Thymus (tissue), 11 donors: ENCODE data around the gene SLX9. TPM values are rescaled to one million over a fixed set of nuclear protein-coding genes. Genes with fewer than 3 reads are reported as not detected.

Experiments
- DNase-seq, 9 donors: peaks; one replicate each; pipeline ENCODE4 v3.0.0-alpha.2; 2013; ENCODE audit warnings: low spot score in 9 of 9, low read depth in 6 of 9, missing footprints in 1 of 9
- H3K27ac ChIP-seq, 2 donors: one replicate each; pipeline ENCODE4 v1.5.1; 2013; ENCODE audit warnings: control low read depth in 1 of 2, low read depth in 1 of 2, low read length in 1 of 2, mild to moderate bottlenecking in 1 of 2, moderate library complexity in 1 of 2
- H3K27me3 ChIP-seq, 2 donors: one replicate each; pipeline ENCODE4 v1.5.1; 2013; ENCODE audit warnings: low read length in 1 of 2; ENCODE audit not compliant: control insufficient read depth in 2 of 2, insufficient read depth in 1 of 2
- H3K36me3 ChIP-seq, 2 donors: one replicate each; pipeline ENCODE4 v1.5.1; 2013; ENCODE audit warnings: low read length in 1 of 2, mild to moderate bottlenecking in 1 of 2, moderate library complexity in 1 of 2; ENCODE audit not compliant: control insufficient read depth in 2 of 2, insufficient read depth in 2 of 2
- H3K4me1 ChIP-seq, 2 donors: one replicate each; pipeline ENCODE4 v1.5.1; 2013; ENCODE audit warnings: low read length in 2 of 2; ENCODE audit not compliant: control insufficient read depth in 2 of 2, insufficient read depth in 2 of 2
- H3K4me3 ChIP-seq, 2 donors: one replicate each; pipeline ENCODE4 v1.5.1; 2013; ENCODE audit warnings: low read length in 2 of 2, control low read depth in 1 of 2, mild to moderate bottlenecking in 1 of 2
- H3K9me3 ChIP-seq, 2 donors: one replicate each; pipeline ENCODE4 v1.5.1; 2013; ENCODE audit warnings: low read length in 1 of 2, mild to moderate bottlenecking in 1 of 2; ENCODE audit not compliant: control insufficient read depth in 2 of 2, insufficient read depth in 1 of 2
- WGBS: extraction: QIAGEN DNeasy Blood & Tissue Kit; methylation state at CpG from one replicate; pipeline ENCODE4 v1.1.7; 2013; 5-methylcytosine and 5-hydroxymethylcytosine counted together
- polyA plus RNA-seq: library from polyadenylated mRNA; stranded (reverse); fragments of 200-250 nt; gene quantifications from one replicate; pipeline ENCODE4 v1.2.3, GENCODE V29; 2013
- total RNA-seq: library from RNA; stranded (reverse); fragments of 120-200 nt; gene quantifications from one replicate; pipeline ENCODE4 v1.2.4, GENCODE V29; 2013
- donor health status: healthy.

Gene SLX9
- total and polyA plus RNA-seq, 2 donors = 28.4 to 29.0 TPM

DNA sequence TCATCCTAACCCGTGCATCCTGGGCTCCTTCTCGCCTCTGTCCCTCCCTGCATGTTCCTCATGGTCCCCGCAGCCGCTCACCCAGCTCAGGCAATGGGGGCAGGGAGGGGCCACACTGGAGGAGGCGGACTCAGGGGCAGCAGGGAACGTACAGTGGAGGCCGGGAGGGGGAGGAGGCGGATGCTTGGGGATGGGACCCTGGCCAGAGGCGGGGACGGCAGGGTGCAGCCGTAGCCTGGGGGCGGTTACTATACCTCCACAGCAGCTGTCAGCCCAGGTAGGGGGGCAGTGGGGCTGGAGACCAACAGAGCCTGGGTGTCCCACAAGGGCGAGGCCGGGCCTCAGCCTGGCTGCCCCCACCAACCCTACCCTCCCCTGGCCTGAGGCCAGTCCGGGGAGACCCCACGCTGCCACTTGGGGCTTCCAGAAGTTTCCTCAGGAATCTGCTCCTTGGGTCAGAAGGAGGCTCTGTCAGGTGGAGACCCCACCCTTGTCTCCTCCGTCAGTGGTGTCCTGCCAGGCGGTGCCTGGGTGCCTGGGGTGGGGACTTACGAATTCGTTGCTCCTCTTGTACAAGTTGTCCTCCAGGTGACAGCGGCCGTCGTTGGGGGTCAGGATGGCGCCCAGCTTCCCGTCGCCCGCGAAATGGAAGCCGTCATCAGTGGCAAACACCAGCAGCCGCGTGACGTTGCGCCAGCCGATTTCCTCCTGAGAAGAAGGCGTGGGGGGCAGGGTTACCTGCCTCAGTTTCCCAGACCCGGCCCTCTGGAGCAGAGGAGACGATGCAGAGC lies 39.9 kb upstream of the SLX9 start:
- peaks cover 0 to 2% of the 10 kb centered on the region in 2 donors for H3K9me3 ChIP-seq
- H3K4me1 ChIP-seq = no peaks in the 10 kb centered on the region
- 98% methylated on average over 37 of the region's 37 CpGs for WGBS

GRCh38 chr21:44900559-44901251 lies 39.1 kb upstream of the SLX9 start:
- Histone ChIP-seq H3K27ac (no peak overlapping the region), H3K36me3 (peaks cover 95 to 96% of the 10 kb centered on the region in 2 donors), H3K9me3 (peaks cover 0 to 2% of the 10 kb centered on the region in 2 donors), H3K27me3 (no peaks in the 10 kb centered on the region), H3K4me1 (no peaks in the 10 kb centered on the region), H3K4me3 (no peak overlapping the region)
- DNase-seq = no peak
- WGBS = 97% methylated on average over 28 of the region's 28 CpGs

More for the DNA sequence above, 39.9 kb upstream of the SLX9 start:
- DNase-seq = no peak
- Histone ChIP-seq H3K4me3 (no peak overlapping the region), H3K36me3 (peaks cover 88 to 90% of the 10 kb centered on the region in 2 donors), H3K27ac (no peak overlapping the region), H3K27me3 (no peaks in the 10 kb centered on the region)

GRCh38 chr21:44901391-44902074 lies 38.3 kb upstream of the SLX9 start:
- Histone ChIP-seq H3K27ac (no peak overlapping the region), H3K9me3 (no peaks in the 10 kb centered on the region), H3K27me3 (no peaks in the 10 kb centered on the region), H3K36me3 (peaks cover 94 to 95% of the 10 kb centered on the region in 2 donors), H3K4me1 (no peaks in the 10 kb centered on the region), H3K4me3 (no peak overlapping the region)
- DNase-seq = no peak
- WGBS = 96% methylated on average over 27 of the region's 27 CpGs

DNA sequence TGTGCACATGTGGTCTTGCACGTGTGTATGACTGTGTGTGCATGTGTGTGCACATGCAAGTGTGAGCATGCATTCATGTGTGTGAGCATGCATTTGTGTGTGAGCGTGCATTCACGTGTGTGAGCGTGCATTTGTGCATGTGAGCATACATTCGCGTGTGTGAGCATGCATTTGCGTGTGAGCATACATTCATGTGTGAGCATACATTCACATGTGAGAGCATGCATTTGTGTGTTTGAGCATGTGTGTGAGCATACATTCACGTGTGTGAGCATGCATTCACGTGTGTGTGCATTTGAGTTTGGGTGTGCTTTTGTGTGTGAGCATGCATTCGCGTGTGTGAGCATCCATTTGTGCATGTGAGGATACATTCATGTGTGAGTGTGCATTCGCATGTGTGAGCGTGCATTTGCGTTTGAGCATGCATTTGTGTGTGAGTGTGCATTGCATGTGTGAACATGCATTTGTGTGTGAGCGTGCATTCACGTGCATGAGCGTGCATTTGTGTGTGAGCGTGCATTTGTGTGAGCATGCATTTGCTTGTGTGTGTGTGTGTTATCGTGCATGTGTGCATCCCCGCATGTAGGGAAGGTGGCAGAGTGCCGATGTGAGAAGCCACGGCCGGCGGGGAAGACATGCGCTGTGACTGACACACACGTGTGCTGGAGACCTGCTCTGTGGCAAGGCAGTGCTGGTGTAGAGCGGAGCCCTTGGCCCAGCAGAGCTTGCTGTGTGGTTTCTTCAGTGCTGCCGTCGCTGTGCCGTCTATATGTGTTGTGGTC lies 37.4 kb upstream of the SLX9 start:
- Histone ChIP-seq H3K27ac (no peak overlapping the region), H3K27me3 (no peaks in the 10 kb centered on the region), H3K9me3 (no peaks in the 10 kb centered on the region), H3K4me3 (no peak overlapping the region), H3K4me1 (peaks cover 4 to 8% of the 10 kb centered on the region in 2 donors), H3K36me3 (peaks cover 95 to 96% of the 10 kb centered on the region in 2 donors)
- WGBS = 99% methylated on average over 30 of the region's 30 CpGs
- no peak for DNase-seq

- DNase-seq = no peak
- no peaks in the 10 kb centered on the region for H3K27me3 ChIP-seq
- peaks cover 90 to 94% of the 10 kb centered on the region in 2 donors for H3K36me3 ChIP-seq
- no peaks in the 10 kb centered on the region for H3K9me3 ChIP-seq
- no peak overlapping the region for H3K4me3 ChIP-seq
- peaks cover 10 to 15% of the 10 kb centered on the region in 2 donors for H3K4me1 ChIP-seq
- WGBS = 96% methylated on average over 18 of the region's 18 CpGs
- no peak overlapping the region for H3K27ac ChIP-seq
Measured at GRCh38 chr21:44903050-44903685, 36.7 kb upstream of the SLX9 start.

GRCh38 chr21:44903689-44904088 lies 36.1 kb upstream of the SLX9 start:
- DNase-seq = no peak
- H3K27me3 ChIP-seq = no peaks in the 10 kb centered on the region
- no peaks in the 10 kb centered on the region for H3K9me3 ChIP-seq
- 98% methylated on average over 22 of the region's 22 CpGs for WGBS
- H3K4me1 ChIP-seq = peaks cover 10 to 20% of the 10 kb centered on the region in 2 donors
- H3K4me3 ChIP-seq = no peak overlapping the region
- peaks cover 88 to 92% of the 10 kb centered on the region in 2 donors for H3K36me3 ChIP-seq
- H3K27ac ChIP-seq = no peak overlapping the region

- 98% methylated on average over 14 of the region's 14 CpGs for WGBS
- Histone ChIP-seq H3K4me1 (peaks cover 10 to 26% of the 10 kb centered on the region in 2 donors), H3K4me3 (no peak overlapping the region), H3K27ac (no peak overlapping the region), H3K36me3 (peaks cover 88 to 92% of the 10 kb centered on the region in 2 donors), H3K27me3 (no peaks in the 10 kb centered on the region), H3K9me3 (peaks cover 0 to 3% of the 10 kb centered on the region in 2 donors)
- DNase-seq = no peak
Measured at GRCh38 chr21:44904141-44904923, 35.5 kb upstream of the SLX9 start.
